HG02642 (cell line): ENCODE data around the gene YDJC.
"Not testable (repeated sequence)": the region's sequence is repeated elsewhere in the genome, so short reads cannot be mapped to it uniquely, and the experiment has no call there.

Experiments
- ATAC-seq: cut with Tn5 transposase; IDR thresholded peaks from one replicate; pipeline ENCODE4 v1.9.1; 2021; ENCODE audit warnings: mild to moderate bottlenecking; ENCODE audit not compliant: unreplicated experiment, poor library complexity

YDJC gene

GRCh38 chr22:21629255-21630149 is at the start of gene YDJC:
TSS of gene YDJC (minus strand) at chr22:21630022. CDS start at chr22:21630014, 8 bp downstream.
- ATAC-seq = peak; percentile 82

- ATAC-seq = no peak
Measured at GRCh38 chr22:21679383-21679782, 49.6 kb upstream of the YDJC start.

- not testable (repeated sequence) for ATAC-seq
Measured at GRCh38 chr22:21678842-21679241, 49.0 kb upstream of the YDJC start.

- no peak for ATAC-seq
Measured at GRCh38 chr22:21677606-21678443, 48.0 kb upstream of the YDJC start.

- no peak for ATAC-seq
Measured at GRCh38 chr22:21674638-21675245, 44.9 kb upstream of the YDJC start.

GRCh38 chr22:21673534-21674321 is 43.9 kb upstream of the YDJC start:
- ATAC-seq = no peak

GRCh38 chr22:21672107-21672629 is 42.3 kb upstream of the YDJC start:
- no peak for ATAC-seq

GRCh38 chr22:21669026-21669425 is 39.2 kb upstream of the YDJC start:
- ATAC-seq = no peak

GRCh38 chr22:21666786-21667185 is 37.0 kb upstream of the YDJC start:
- ATAC-seq = no peak

- ATAC-seq = no peak
Measured at GRCh38 chr22:21665047-21665851, 35.4 kb upstream of the YDJC start.

- no peak for ATAC-seq
Measured at GRCh38 chr22:21663738-21664137, 33.9 kb upstream of the YDJC start.

- no peak for ATAC-seq
Measured at GRCh38 chr22:21661991-21662390, 32.2 kb upstream of the YDJC start.

GRCh38 chr22:21660904-21661303 is 31.1 kb upstream of the YDJC start:
- no peak for ATAC-seq

GRCh38 chr22:21659864-21660525 is 30.2 kb upstream of the YDJC start:
- ATAC-seq = no peak

- ATAC-seq = peak; percentile 79
Measured at GRCh38 chr22:21657360-21658032, 27.7 kb upstream of the YDJC start.

- no peak for ATAC-seq
Measured at GRCh38 chr22:21657020-21657359, 27.2 kb upstream of the YDJC start.

- ATAC-seq = peak; percentile 7
Measured at GRCh38 chr22:21652547-21653545, 23.0 kb upstream of the YDJC start.
